GM12891 (cell line): ENCODE measurements around the gene ARPC5.

Experiments used
- PAX5 ChIP-seq: IDR thresholded peaks from 2 replicates; pipeline ENCODE4 v1.6.1; 2011; ENCODE audit warnings: low read length, moderate library complexity, mild to moderate bottlenecking; ENCODE audit not compliant: insufficient read depth, severe bottlenecking
- POLR2A ChIP-seq: IDR thresholded peaks from 2 replicates; pipeline ENCODE4 v1.6.1; 2011; ENCODE audit warnings: low read depth, low read length, control low read depth
- POLR2AphosphoS5 ChIP-seq: IDR thresholded peaks from 2 replicates; pipeline ENCODE4 v1.6.1; 2011; ENCODE audit warnings: low read depth, low read length, control low read depth
- POU2F2 ChIP-seq: IDR thresholded peaks from 2 replicates; pipeline ENCODE4 v1.6.1; 2011; ENCODE audit warnings: low read depth, mild to moderate bottlenecking, control low read depth, low read length, moderate library complexity
- SPI1 ChIP-seq: IDR thresholded peaks from 2 replicates; pipeline ENCODE4 v1.6.1; 2011; ENCODE audit warnings: low read depth, low read length, control low read depth
- TAF1 ChIP-seq: IDR thresholded peaks from 2 replicates; pipeline ENCODE4 v1.6.1; 2011; ENCODE audit warnings: low read depth, low read length, control low read depth

GRCh38 chr1:183656355-183656754, 20.8 kb upstream of the ARPC5 start:
- TF ChIP-seq TAF1 (no peak), POLR2A (no peak), POLR2AphosphoS5 (no peak), SPI1 (no peak), POU2F2 (no peak), PAX5 (no peak)
